KBM-7 (cell line): ENCODE measurements around the gene PFKFB1.
"Not testable (repeated sequence)": the region's sequence is repeated elsewhere in the genome, so short reads cannot be mapped to it uniquely, and the experiment has no call there.

Experiments used
- DNase-seq: peaks from one replicate; pipeline ENCODE4 v3.0.0-alpha.2; 2015
- in situ Hi-C: fragments of 300-500 bp; cut with MboI; formaldehyde crosslinking; loops from 2 replicates; pipeline ENCODE4 v1.14.3; 2020; ENCODE audit warnings: low sequenced_read_pairs, low pct_unique_long_range_greater_than_20kb, mixed read lengths

The PFKFB1 gene

GRCh38 chrX:54995621-54996020, 1.6 kb upstream of the PFKFB1 start:
- in situ Hi-C loops, result no loop called here
- no peak for DNase-seq

GRCh38 chrX:54994668-54995351, 822 bp upstream of the PFKFB1 start:
- in situ Hi-C loops, result no loop called here
- no peak for DNase-seq

- in situ Hi-C loops, result no loop called here
- DNase-seq, result no peak
Observed at GRCh38 chrX:54992911-54993622, 921 bp downstream of the PFKFB1 start.

GRCh38 chrX:54991706-54992105, 2.3 kb downstream of the PFKFB1 start:
- DNase-seq, result no peak
- in situ Hi-C loops, result no loop called here

- DNase-seq, in situ Hi-C loops: not testable (repeated sequence)
Observed at GRCh38 chrX:54983306-54983705, 10.7 kb downstream of the PFKFB1 start.

- in situ Hi-C loops, result no loop called here
Observed at GRCh38 chrX:54980334-54980733, 13.7 kb downstream of the PFKFB1 start.

GRCh38 chrX:54979432-54979831, 14.6 kb downstream of the PFKFB1 start:
- no peak for DNase-seq
- in situ Hi-C loops, result no loop called here

More at GRCh38 chrX:54980334-54980733, 13.7 kb downstream of the PFKFB1 start:
- no peak for DNase-seq

GRCh38 chrX:54978448-54978847, 15.5 kb downstream of the PFKFB1 start:
- no peak for DNase-seq
- in situ Hi-C loops, result no loop called here

- in situ Hi-C loops, result no loop called here
- no peak for DNase-seq
Observed at GRCh38 chrX:54977387-54977786, 16.6 kb downstream of the PFKFB1 start.

GRCh38 chrX:54964766-54965497, 29.1 kb downstream of the PFKFB1 start:
- in situ Hi-C loops, result no loop called here
- DNase-seq, result no peak

- in situ Hi-C loops, result no loop called here
- DNase-seq, result no peak
Observed at GRCh38 chrX:54961750-54962149, 32.2 kb downstream of the PFKFB1 start.

- no peak for DNase-seq
- in situ Hi-C loops, result no loop called here
Observed at GRCh38 chrX:54950730-54951375, 43.1 kb downstream of the PFKFB1 start.

GRCh38 chrX:54945224-54945623, 48.8 kb downstream of the PFKFB1 start:
- in situ Hi-C loops, result no loop called here
- DNase-seq, result no peak

- DNase-seq, result no peak
- in situ Hi-C loops, result no loop called here
Observed at GRCh38 chrX:54944816-54945215, 49.2 kb downstream of the PFKFB1 start.

- no peak for DNase-seq
- in situ Hi-C loops, result no loop called here
Observed at GRCh38 chrX:54937416-54937815, 56.6 kb downstream of the PFKFB1 start.

GRCh38 chrX:54935306-54935705, 58.7 kb downstream of the PFKFB1 start:
- no peak for DNase-seq
- in situ Hi-C loops, result no loop called here

GRCh38 chrX:54934890-54935289, 59.1 kb downstream of the PFKFB1 start:
- no peak for DNase-seq
- in situ Hi-C loops, result no loop called here

- in situ Hi-C loops, result no loop called here
- no peak for DNase-seq
Observed at GRCh38 chrX:54934058-54934457, 59.9 kb downstream of the PFKFB1 start.

- DNase-seq, result no peak
- in situ Hi-C loops, result no loop called here
Observed at GRCh38 chrX:54933150-54933826, 60.7 kb downstream of the PFKFB1 start.
